Hair follicle dermal papilla cell (primary cell): ENCODE data around the gene RASGRP4. TPM values are rescaled to one million over a fixed set of nuclear protein-coding genes. Genes with fewer than 3 reads are reported as not detected.

Experiments used
- total RNA-seq: library from RNA; depleted of rRNA; stranded (reverse); fragments of >200 nt; gene quantifications from 2 replicates; pipeline ENCODE4 v1.2.3, GENCODE V29; 2012

The RASGRP4 gene
- total RNA-seq: not detected in 2 replicates

DNA sequence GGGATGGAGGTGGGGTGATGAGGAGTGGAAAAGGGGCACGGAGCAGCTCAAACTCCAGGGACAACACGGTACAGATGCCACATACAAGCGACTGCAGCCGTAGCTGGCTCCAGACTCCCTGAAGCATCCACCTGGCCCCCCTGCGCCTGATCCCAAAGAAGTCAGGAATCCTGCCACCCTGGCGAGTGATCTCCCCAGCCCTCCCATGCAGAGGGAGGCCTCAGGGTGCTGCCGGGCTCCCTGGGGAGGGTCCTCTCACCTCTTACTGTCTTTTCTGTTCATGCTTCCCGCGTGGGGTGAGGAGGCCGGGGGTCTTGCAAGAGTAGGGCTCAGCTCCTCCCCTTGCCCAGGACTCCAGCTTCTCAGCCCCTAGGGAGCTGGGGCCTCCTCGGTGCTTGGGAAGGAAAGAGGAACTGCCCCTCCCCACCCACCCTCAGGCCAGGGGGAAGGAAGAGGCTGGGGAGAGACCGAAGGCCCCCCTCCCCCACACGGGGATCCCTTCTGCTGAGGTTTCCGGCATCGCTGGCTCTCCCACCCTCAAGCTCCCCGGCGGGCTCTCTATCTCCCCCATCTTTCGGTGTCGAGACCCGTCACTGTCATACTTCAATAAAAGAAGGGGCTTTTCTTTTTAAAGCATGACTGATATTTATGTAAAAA is at the start of gene RASGRP4:
Gene RASGRP4 (minus strand): TSS at position 410 of the 657 bp plus-strand sequence. CDS start 128 bp downstream, at position 282.

DNA sequence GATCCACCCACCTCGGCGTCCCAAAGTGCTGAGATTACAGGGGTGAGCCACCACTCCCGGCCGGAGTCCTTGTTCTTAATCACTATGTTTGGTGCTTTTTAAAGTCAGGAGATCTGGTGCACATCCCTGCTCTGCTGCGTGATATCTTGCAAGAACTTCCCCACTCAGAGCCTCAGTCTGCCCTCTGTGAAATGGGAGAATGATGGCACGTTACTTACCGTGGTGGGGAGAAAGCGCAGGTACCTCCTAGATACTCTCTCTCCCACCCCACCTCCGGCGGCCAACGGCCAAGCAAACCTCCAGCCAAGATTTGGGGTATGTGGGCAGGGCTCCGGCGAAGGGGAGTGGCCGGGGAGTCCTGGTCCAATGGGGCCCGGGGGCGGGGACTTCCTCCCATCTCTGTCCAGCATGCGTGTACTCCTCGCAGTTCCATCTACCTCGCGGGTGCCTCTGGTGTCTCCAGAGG is 7.3 kb upstream of the RASGRP4 start, which contains the start of gene RYR1:
Gene RYR1 (plus strand): TSS at position 424 of the 466 bp plus-strand sequence. CDS start 139 bp downstream, outside the sequence.

DNA sequence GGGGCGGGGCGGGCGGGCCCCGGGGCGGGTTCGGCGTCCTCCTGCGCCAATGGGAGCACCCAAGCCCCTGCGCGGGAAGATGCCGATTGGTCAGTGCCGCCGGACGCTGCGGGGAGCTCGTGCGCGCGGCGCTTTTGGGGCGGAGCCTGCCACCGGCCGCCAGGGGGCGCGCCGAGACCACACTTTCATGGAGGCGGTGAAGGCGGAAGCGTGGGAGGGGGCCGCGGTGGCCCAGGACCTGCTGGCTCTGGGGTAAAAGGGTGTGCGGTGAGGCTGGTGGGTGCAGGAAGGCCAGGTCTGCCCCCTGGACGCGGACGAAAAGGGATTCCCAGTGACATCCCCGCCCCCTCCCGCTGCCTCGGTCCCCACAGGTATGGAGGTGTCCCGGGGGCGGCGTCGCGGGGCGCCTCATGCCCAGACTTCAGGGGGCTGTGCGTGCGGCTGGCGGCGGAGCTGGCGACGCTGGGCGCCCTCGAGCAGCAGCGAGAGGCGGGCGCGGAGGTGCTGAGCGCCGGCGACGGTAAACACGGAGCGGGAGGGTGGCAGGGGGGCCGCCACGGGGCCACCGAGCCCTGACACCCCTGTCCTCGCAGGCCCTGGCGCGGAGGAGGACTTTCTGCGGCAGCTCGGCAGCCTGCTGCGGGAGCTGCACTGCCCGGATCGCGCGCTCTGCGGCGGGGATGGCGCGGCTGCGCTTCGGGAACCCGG is 22.9 kb downstream of the RASGRP4 start, which contains the start of gene FAM98C:
Gene FAM98C (plus strand): TSS at position 127 of the 708 bp plus-strand sequence. CDS start 61 bp downstream, at position 188.

DNA sequence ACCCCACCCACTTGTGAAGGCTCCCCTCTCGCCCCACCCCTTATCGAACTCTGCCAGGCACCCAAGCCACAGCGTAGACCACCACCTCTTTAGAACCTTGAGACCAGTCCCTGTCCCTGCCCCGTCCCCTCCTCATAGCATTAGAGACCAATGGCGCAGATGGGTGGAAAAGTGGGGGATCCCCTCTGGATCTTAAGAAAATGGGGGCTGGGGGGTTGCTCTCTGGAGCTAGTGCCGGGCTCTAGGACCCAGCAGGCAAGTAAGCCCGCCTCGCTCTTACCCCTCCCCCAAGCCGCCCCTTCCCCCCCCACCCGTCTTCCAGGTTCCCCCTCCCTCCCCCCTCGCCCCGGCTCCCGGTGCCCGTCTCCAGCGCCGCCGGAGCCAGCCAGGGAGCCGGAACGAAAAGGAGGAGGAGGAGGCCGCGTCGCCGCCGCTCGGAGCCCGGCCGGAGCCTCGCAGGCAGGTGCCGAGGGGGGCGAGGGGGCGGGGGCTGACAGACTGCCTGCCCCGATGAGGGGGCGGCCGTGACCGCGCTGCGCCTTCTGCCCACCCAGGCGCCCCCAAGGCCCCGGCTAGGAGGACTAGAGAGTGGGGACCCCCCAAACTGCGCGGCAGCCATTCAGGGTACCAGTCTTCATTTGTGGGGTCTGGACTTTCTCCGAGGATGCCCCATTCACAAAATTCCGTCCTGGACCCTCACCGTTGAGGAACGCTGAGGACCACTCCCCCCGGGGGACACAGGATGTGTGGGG is 37.5 kb downstream of the RASGRP4 start, which contains the start of gene SPRED3:
Gene SPRED3 (plus strand): TSS at position 349 of the 752 bp plus-strand sequence. CDS start 1,606 bp downstream, outside the sequence.

DNA sequence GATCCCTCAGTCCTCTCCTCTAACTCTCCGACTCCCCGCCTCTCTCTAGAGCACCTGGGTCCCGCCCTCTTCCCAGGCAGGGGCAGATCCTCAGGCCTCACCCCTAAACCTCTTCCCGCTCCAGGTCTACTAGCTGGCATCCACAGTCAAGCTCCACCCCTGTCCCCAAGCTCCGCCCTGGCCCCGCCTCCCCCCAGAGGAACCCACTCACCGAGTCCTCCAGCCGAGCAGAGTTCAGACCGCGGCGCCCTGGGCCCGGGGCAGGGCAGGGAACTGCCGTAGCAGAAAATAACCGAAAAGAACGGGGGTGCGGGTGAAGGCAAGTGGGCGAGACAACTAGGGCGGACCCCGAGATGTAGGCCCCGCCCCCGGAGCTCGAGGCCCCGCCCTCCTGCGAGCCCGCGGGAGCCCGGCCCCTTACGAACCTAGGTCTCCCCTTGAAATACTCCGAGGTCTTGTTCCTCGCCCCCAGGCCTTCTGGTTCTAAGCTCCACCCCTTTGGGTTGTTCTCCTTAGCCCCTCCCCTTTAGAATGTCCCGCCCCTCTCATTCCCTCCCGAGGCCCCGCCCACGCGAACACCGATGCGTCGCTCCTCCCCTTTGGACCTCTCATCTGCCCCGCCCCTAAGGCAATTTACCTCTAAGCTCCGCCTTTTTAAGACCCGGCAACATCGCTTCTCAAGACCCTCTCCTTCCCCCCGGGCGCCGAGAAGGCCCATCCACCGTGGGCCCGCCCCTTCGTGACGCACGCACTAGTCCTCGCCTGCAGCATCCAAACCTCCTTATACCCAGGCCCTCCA is 38.3 kb downstream of the RASGRP4 start, which contains the start of gene GGN:
Gene GGN (minus strand): TSS at position 485 of the 799 bp plus-strand sequence. CDS start 773 bp downstream, outside the sequence.

DNA sequence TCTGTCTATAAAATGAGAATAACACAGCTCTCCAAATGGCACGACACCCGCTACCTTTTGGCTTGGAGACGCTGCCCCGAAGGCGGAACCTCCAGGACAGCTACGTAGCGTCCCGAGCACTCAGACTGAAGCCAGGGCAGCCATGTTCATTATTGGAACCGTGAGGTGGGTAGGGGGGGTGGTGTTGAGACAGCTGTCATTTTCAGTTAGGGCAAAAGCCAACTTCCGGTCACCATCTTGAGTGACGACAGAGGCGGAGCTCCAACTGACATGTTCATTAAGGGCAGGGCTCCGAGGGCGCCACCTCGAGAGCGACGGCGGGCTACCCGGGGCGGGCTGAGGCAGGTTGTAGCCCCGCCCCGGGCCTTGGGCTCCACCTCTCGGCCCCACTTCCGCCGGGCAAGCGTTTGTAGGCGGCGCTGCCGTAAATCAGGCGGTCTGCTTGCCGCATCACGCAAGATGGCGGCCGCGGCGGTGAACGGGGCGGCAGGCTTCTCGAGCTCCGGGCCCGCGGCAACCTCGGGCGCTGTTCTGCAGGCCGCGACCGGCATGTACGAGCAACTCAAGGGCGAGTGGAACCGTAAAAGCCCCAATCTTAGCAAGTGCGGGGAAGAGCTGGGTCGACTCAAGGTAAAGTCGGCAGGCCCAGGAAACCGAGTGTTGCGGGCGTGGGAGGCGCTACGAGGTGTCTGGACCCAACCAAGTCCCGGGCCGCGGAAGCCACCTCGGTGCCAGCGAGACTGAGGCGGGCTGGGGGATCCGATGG is 51.5 kb downstream of the RASGRP4 start, which contains the start of gene PSMD8:
Gene PSMD8 (plus strand): TSS at position 240 of the 766 bp plus-strand sequence. CDS start 31 bp downstream, at position 271.

Other genes starting within 250 kb of the RASGRP4 start
- 0.61 and 2.3 TPM in 2 replicates for gene DPF1, start 202.0 kb downstream of the RASGRP4 start, total RNA-seq
- gene PPP1R14A, start 169.8 kb downstream of the RASGRP4 start, total RNA-seq: 3.5 and 6.7 TPM in 2 replicates
- gene SPINT2, start 161.6 kb downstream of the RASGRP4 start, total RNA-seq: 15.8 and 16.1 TPM in 2 replicates
- not detected in 2 replicates for gene C19orf33, start 122.0 kb downstream of the RASGRP4 start, total RNA-seq
- gene YIF1B, start 110.3 kb downstream of the RASGRP4 start, total RNA-seq: 65.1 and 69.1 TPM in 2 replicates
- 5.5 TPM in 2 replicates for gene KCNK6, start 106.4 kb downstream of the RASGRP4 start, total RNA-seq
- 0.49 and 1.1 TPM in 2 replicates for gene CATSPERG, start 90.4 kb downstream of the RASGRP4 start, total RNA-seq
- 233 and 276 TPM in 2 replicates for gene PSMD8, start 51.6 kb downstream of the RASGRP4 start, total RNA-seq
- gene GGN, start 38.2 kb downstream of the RASGRP4 start, total RNA-seq: 0.49 and 1.2 TPM in 2 replicates
- 1.5 and 2.1 TPM in 2 replicates for gene SPRED3, start 37.5 kb downstream of the RASGRP4 start, total RNA-seq
- 11.2 and 11.9 TPM in 2 replicates for gene FAM98C, start 23.1 kb downstream of the RASGRP4 start, total RNA-seq
- under 0.01 TPM in 2 replicates for gene RYR1, start 7.5 kb upstream of the RASGRP4 start, total RNA-seq
- not detected in 2 replicates for gene MAP4K1, start 191.7 kb upstream of the RASGRP4 start, total RNA-seq
- gene EIF3K, start 193.0 kb upstream of the RASGRP4 start, total RNA-seq: 279 and 398 TPM in 2 replicates
- 644 and 959 TPM in 2 replicates for gene ACTN4, start 221.4 kb upstream of the RASGRP4 start, total RNA-seq